ENCODE results near the gene EXOC3.

DNA sequence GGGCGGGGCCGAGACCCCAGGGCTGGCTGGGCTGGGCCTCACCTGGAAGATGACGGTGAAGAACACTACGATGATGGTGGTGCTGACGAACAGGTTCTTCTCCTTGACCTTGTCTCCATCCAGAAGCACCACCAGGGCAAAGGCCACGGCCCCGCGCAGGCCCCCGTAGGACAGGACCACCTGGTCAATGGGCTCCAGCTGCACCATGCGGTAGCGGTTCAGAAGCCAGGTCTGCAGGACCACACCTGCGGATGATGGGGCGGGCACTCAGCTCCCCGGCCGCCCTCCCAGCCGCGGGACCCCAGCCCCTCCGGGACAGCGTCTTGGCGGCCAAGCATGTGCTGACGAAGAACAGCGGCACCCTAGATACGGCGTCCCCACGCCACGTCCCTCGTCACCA lies 39.5 kb downstream of the EXOC3 start:
- TF ChIP-seq, protein P1, sequence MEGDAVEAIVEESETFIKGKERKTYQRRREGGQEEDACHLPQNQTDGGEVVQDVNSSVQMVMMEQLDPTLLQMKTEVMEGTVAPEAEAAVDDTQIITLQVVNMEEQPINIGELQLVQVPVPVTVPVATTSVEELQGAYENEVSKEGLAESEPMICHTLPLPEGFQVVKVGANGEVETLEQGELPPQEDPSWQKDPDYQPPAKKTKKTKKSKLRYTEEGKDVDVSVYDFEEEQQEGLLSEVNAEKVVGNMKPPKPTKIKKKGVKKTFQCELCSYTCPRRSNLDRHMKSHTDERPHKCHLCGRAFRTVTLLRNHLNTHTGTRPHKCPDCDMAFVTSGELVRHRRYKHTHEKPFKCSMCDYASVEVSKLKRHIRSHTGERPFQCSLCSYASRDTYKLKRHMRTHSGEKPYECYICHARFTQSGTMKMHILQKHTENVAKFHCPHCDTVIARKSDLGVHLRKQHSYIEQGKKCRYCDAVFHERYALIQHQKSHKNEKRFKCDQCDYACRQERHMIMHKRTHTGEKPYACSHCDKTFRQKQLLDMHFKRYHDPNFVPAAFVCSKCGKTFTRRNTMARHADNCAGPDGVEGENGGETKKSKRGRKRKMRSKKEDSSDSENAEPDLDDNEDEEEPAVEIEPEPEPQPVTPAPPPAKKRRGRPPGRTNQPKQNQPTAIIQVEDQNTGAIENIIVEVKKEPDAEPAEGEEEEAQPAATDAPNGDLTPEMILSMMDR (IDR thresholded peaks at IDR 0.05): no peak
- no peak for TF ChIP-seq POLR2A (IDR thresholded peaks at IDR 0.05)
